Trophoblast cell (in vitro differentiated cells and primary cell): ENCODE data around the gene IP6K3.

ENCODE experiments used
- DNase-seq, 2 donors: peaks; one replicate each; pipeline ENCODE4 v3.0.0-alpha.2; 2016
- H2AFZ ChIP-seq: 2 replicates; pipeline ENCODE4 v1.6.1; 2013; ENCODE audit warnings: low read length, moderate library complexity, mild to moderate bottlenecking; ENCODE audit not compliant: insufficient read depth, poor library complexity
- H2AK5ac ChIP-seq: 2 replicates; pipeline ENCODE4 v1.6.1; 2013; ENCODE audit warnings: mild to moderate bottlenecking, low read length
- H2BK120ac ChIP-seq: 2 replicates; pipeline ENCODE4 v1.6.1; 2013; ENCODE audit warnings: low read length, mild to moderate bottlenecking, moderate library complexity; ENCODE audit not compliant: insufficient read depth, poor library complexity
- H2BK12ac ChIP-seq: 2 replicates; pipeline ENCODE4 v1.6.1; 2013; ENCODE audit warnings: mild to moderate bottlenecking, low read length, moderate library complexity
- H2BK5ac ChIP-seq: 2 replicates; pipeline ENCODE4 v1.6.1; 2013; ENCODE audit warnings: low read length, low read depth, moderate library complexity, mild to moderate bottlenecking; ENCODE audit not compliant: poor library complexity
- H3K14ac ChIP-seq: 2 replicates; pipeline ENCODE4 v1.6.1; 2013; ENCODE audit warnings: mild to moderate bottlenecking, low read length
- H3K18ac ChIP-seq: 2 replicates; pipeline ENCODE4 v1.6.1; 2013; ENCODE audit warnings: mild to moderate bottlenecking, low read length
- H3K23ac ChIP-seq: 2 replicates; pipeline ENCODE4 v1.6.1; 2013; ENCODE audit warnings: low read length
- H3K27ac ChIP-seq: 2 replicates; pipeline ENCODE4 v1.5.1; 2013; ENCODE audit warnings: low read depth, mild to moderate bottlenecking, inconsistent platforms, low read length, moderate library complexity
- H3K27me3 ChIP-seq: 2 replicates; pipeline ENCODE4 v1.6.1; 2013; ENCODE audit warnings: inconsistent platforms, mild to moderate bottlenecking, low read length, moderate library complexity; ENCODE audit not compliant: insufficient read depth
- H3K36me3 ChIP-seq, 2 experiments: 1 replicate in 1 of 2; 2 replicates in 1 of 2; pipeline ENCODE4 v1.6.1; 2013; ENCODE audit warnings: low read length in 2 of 2, mild to moderate bottlenecking in 2 of 2, moderate library complexity in 1 of 2; ENCODE audit not compliant: insufficient read depth in 2 of 2, control insufficient read depth in 1 of 2
- H3K4ac ChIP-seq: 2 replicates; pipeline ENCODE4 v1.6.1; 2013; ENCODE audit warnings: low read depth, mild to moderate bottlenecking, low read length, moderate library complexity
- H3K4me1 ChIP-seq, 2 experiments: 1 replicate in 1 of 2; 2 replicates in 1 of 2; pipeline ENCODE4 v1.6.1; 2013; ENCODE audit warnings: low read length in 2 of 2, mild to moderate bottlenecking in 2 of 2, moderate library complexity in 1 of 2; ENCODE audit not compliant: insufficient read depth in 2 of 2, control insufficient read depth in 1 of 2
- H3K4me2 ChIP-seq: 2 replicates; pipeline ENCODE4 v1.6.1; 2013; ENCODE audit warnings: inconsistent platforms, mild to moderate bottlenecking, low read length, moderate library complexity
- H3K4me3 ChIP-seq: 2 replicates; pipeline ENCODE4 v1.5.1; 2013; ENCODE audit warnings: mild to moderate bottlenecking, low read depth, low read length, inconsistent platforms
- H3K79me1 ChIP-seq: one replicate; pipeline ENCODE4 v1.6.1; 2013; ENCODE audit warnings: low read length
- H3K79me2 ChIP-seq: 2 replicates; pipeline ENCODE4 v1.6.1; 2013; ENCODE audit warnings: low read length, mild to moderate bottlenecking; ENCODE audit not compliant: control insufficient read depth, insufficient read depth, poor library complexity
- H3K9ac ChIP-seq: 2 replicates; pipeline ENCODE4 v1.6.1; 2013; ENCODE audit warnings: mild to moderate bottlenecking, low read length
- H3K9me3 ChIP-seq: 2 replicates; pipeline ENCODE4 v1.6.1; 2013; ENCODE audit warnings: low read depth, mild to moderate bottlenecking, control low read depth, inconsistent platforms, low read length; ENCODE audit not compliant: insufficient read depth
- H4K12ac ChIP-seq: 2 replicates; pipeline ENCODE4 v1.6.1; 2013; ENCODE audit warnings: low read depth, mild to moderate bottlenecking, low read length, moderate library complexity
- H4K8ac ChIP-seq: 2 replicates; pipeline ENCODE4 v1.6.1; 2013; ENCODE audit warnings: low read depth, mild to moderate bottlenecking, low read length, moderate library complexity
- H4K91ac ChIP-seq: one replicate; pipeline ENCODE4 v1.6.1; 2013; ENCODE audit warnings: low read depth, mild to moderate bottlenecking, low read length, moderate library complexity
- WGBS: extraction: QIAGEN DNeasy Blood & Tissue Kit; methylation state at CpG from one replicate; pipeline ENCODE4 v1.1.7; 2013; ENCODE audit warnings: missing lambda C conversion rate; ENCODE audit not compliant: insufficient read length, insufficient coverage; ENCODE audit errors: extremely low coverage; 5-methylcytosine and 5-hydroxymethylcytosine counted together

The IP6K3 gene

GRCh38 chr6:33704215-33705066, 42.3 kb downstream of the IP6K3 start:
- Histone ChIP-seq H4K8ac (no peak overlapping the region), H3K4me3 (peak overlapping the region; percentile 62), H2AK5ac (no peak overlapping the region), H3K4me2 (no peak overlapping the region), H3K79me2 (no peaks in the 10 kb centered on the region), H2AFZ (no peak overlapping the region), H3K27me3 (no peaks in the 10 kb centered on the region), H3K9me3 (peaks cover 2% of the 10 kb centered on the region), H3K9ac (no peak overlapping the region), H4K91ac (no peak overlapping the region), H3K36me3 (peaks cover 12 to 18% of the 10 kb centered on the region in 2 experiments), H3K4ac (no peak overlapping the region), H3K18ac (no peak overlapping the region), H4K12ac (no peak overlapping the region), H2BK12ac (no peak overlapping the region), H3K79me1 (no peaks in the 10 kb centered on the region), H3K4me1 (peaks cover 0 to 3% of the 10 kb centered on the region in 2 experiments), H2BK5ac (no peak overlapping the region), H2BK120ac (no peak overlapping the region), H3K27ac (no peak overlapping the region), H3K23ac (no peak overlapping the region), H3K14ac (no peak overlapping the region)
- whole genome bisulfite sequencing: no CpG with 5 or more reads among the region's 11 CpGs
- DNase-seq: no peak

- no peak overlapping the region for H3K27ac ChIP-seq
- H2BK120ac ChIP-seq: no peak overlapping the region
- no peak overlapping the region for H3K18ac ChIP-seq
- H3K4me3 ChIP-seq: no peak overlapping the region
- peaks cover 0 to 3% of the 10 kb centered on the region in 2 experiments for H3K4me1 ChIP-seq
- no peak overlapping the region for H3K4me2 ChIP-seq
- H2AFZ ChIP-seq: no peak overlapping the region
- no peak overlapping the region for H3K14ac ChIP-seq
- DNase-seq: peak in 1 of 2 donors; percentile 28
- H2BK12ac ChIP-seq: no peak overlapping the region
- H3K27me3 ChIP-seq: no peaks in the 10 kb centered on the region
- no peak overlapping the region for H3K9ac ChIP-seq
- peaks cover 3% of the 10 kb centered on the region for H3K9me3 ChIP-seq
- H4K8ac ChIP-seq: no peak overlapping the region
- peaks cover 16 to 21% of the 10 kb centered on the region in 2 experiments for H3K36me3 ChIP-seq
- H4K91ac ChIP-seq: no peak overlapping the region
- no CpG with 5 or more reads among the region's 1 CpG for WGBS
- H3K4ac ChIP-seq: no peak overlapping the region
- no peaks in the 10 kb centered on the region for H3K79me1 ChIP-seq
- no peaks in the 10 kb centered on the region for H3K79me2 ChIP-seq
- no peak overlapping the region for H2AK5ac ChIP-seq
- no peak overlapping the region for H3K23ac ChIP-seq
- no peak overlapping the region for H2BK5ac ChIP-seq
- H4K12ac ChIP-seq: no peak overlapping the region
Observed at GRCh38 chr6:33702345-33702977, 44.2 kb downstream of the IP6K3 start.

- Histone ChIP-seq H3K14ac (no peak overlapping the region), H3K9me3 (peaks cover 3% of the 10 kb centered on the region), H3K4ac (no peak overlapping the region)
Observed at GRCh38 chr6:33700391-33701050, 46.2 kb downstream of the IP6K3 start.

GRCh38 chr6:33699739-33700138, 47.0 kb downstream of the IP6K3 start:
- no peak overlapping the region for H2BK12ac ChIP-seq
- no peak for DNase-seq
- no peak overlapping the region for H2AFZ ChIP-seq
- H3K9me3 ChIP-seq: peaks cover 3% of the 10 kb centered on the region
- H3K4ac ChIP-seq: no peak overlapping the region
- H3K18ac ChIP-seq: no peak overlapping the region
- H2AK5ac ChIP-seq: no peak overlapping the region
- H4K91ac ChIP-seq: no peak overlapping the region
- no peaks in the 10 kb centered on the region for H3K27me3 ChIP-seq
- no peak overlapping the region for H4K12ac ChIP-seq
- no peak overlapping the region for H2BK120ac ChIP-seq
- H2BK5ac ChIP-seq: no peak overlapping the region
- H3K4me1 ChIP-seq: no peaks in the 10 kb centered on the region
- WGBS: no CpG with 5 or more reads among the region's 5 CpGs
- H3K23ac ChIP-seq: no peak overlapping the region
- no peak overlapping the region for H3K9ac ChIP-seq
- H3K4me2 ChIP-seq: no peak overlapping the region
- no peaks in the 10 kb centered on the region for H3K79me1 ChIP-seq
- H3K36me3 ChIP-seq: peaks cover 36 to 45% of the 10 kb centered on the region in 2 experiments
- H3K27ac ChIP-seq: no peak overlapping the region
- no peak overlapping the region for H3K14ac ChIP-seq
- H3K4me3 ChIP-seq: no peak overlapping the region
- no peak overlapping the region for H4K8ac ChIP-seq
- no peaks in the 10 kb centered on the region for H3K79me2 ChIP-seq

More at GRCh38 chr6:33700391-33701050, 46.2 kb downstream of the IP6K3 start:
- H2BK120ac ChIP-seq: no peak overlapping the region
- H3K18ac ChIP-seq: no peak overlapping the region
- H3K4me1 ChIP-seq: peaks cover 0 to 3% of the 10 kb centered on the region in 2 experiments
- H4K91ac ChIP-seq: no peak overlapping the region
- H3K27ac ChIP-seq: no peak overlapping the region
- H3K9ac ChIP-seq: no peak overlapping the region
- H4K8ac ChIP-seq: no peak overlapping the region
- no peak overlapping the region for H2AFZ ChIP-seq
- no peaks in the 10 kb centered on the region for H3K79me2 ChIP-seq
- H3K4me3 ChIP-seq: no peak overlapping the region
- DNase-seq: peak; percentile 47 to 74
- H4K12ac ChIP-seq: no peak overlapping the region
- H3K36me3 ChIP-seq: peaks cover 29 to 37% of the 10 kb centered on the region in 2 experiments
- no peak overlapping the region for H2BK12ac ChIP-seq
- no peak overlapping the region for H2AK5ac ChIP-seq
- no peak overlapping the region for H3K23ac ChIP-seq
- H3K4me2 ChIP-seq: no peak overlapping the region
- H3K79me1 ChIP-seq: no peaks in the 10 kb centered on the region
- H2BK5ac ChIP-seq: no peak overlapping the region
- H3K27me3 ChIP-seq: no peaks in the 10 kb centered on the region
- no CpG with 5 or more reads among the region's 10 CpGs for WGBS
